GM20431 (cell line): ENCODE data around the gene CLMN.
"Not testable (repeated sequence)": the region's sequence is repeated elsewhere in the genome, so short reads cannot be mapped to it uniquely, and the experiment has no call there.

Experiments
- in situ Hi-C: fragments of 300-500 bp; cut with MseI, MboI; formaldehyde crosslinking; loops from one replicate; pipeline ENCODE4 v1.15.0; 2020; ENCODE audit warnings: low sequenced_read_pairs; ENCODE audit not compliant: unreplicated experiment

Gene CLMN

GRCh38 chr14:95150910-95151309 lies 168.8 kb downstream of the CLMN start:
- in situ Hi-C loops = no loop called here

GRCh38 chr14:95149441-95149840 lies 170.3 kb downstream of the CLMN start:
- in situ Hi-C loops = no loop called here

GRCh38 chr14:95147597-95147996 lies 172.1 kb downstream of the CLMN start:
- in situ Hi-C loops = no loop called here

DNA sequence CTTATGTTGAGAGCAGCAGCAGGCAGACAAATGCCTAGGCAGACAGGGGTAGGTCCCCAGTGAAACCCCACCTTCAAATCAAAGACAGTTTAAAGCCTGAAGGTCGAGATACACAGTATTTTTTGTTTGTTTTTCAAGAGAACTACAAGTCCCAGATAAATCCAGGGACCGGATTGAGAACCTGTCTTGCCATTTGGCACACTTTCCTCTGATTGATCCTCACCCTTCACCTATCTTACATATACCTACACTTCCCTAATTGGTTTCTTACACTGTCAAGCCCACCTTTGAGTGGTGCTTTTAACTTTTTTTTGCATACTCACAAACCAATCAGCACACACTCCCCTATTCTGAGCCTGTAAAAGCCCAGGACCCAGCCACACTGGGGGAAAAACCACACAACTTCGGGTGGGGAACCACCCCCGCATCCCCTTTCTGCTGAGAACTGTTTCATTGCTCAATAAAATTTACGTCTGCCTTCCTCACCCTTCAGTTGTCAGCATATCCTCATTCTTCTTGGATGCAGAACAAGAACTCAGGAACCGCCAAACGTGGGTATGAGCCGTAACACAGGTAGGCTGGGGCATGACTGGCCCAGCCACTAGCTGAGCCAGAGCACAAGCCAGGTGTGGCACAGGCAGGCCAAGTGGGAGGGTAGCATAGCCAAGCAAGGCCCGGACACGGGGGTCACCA lies 173.5 kb downstream of the CLMN start:
- in situ Hi-C loops = no loop called here

- in situ Hi-C loops = no loop called here
These were observed 174.9 kb downstream of the CLMN start for GRCh38 chr14:95144849-95145248.

DNA sequence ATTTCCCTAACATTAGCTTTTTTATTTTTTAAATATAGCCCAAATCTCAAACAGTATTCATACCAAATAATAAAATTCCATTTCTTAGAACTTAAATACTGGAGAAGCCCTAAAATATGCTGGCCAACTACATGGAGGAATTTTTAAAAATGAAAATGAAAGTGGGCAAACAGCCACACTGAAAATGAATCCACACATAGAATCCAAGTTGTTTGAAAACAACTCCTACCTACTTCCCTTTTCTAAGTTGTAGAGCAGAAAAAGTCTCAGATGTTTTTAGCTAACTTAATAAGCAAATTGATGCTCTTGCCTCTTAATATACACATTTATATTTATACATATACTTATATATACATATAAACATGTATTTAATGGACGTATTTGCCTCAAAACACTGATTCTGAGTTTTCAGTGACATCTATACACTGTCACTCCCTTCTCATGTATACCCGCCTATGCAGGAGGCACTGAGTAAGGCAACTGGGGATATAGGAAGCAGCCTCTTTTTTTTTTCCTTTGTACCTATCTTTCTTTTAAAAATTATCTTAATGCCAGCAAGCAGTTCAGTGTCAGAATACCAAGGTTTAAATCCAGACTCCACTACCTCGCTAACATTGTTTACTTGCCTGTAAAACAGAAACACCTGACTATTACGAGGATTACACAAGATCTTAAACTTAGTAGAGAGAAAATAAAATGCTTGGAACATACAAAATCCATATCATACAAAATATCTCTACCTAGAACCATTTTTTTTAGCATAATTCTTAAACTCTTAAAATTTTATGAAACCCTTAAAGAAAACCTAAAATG lies 175.7 kb downstream of the CLMN start:
- in situ Hi-C loops = no loop called here

GRCh38 chr14:95142208-95142607 lies 177.5 kb downstream of the CLMN start:
- in situ Hi-C loops = no loop called here

- in situ Hi-C loops = no loop called here
These were observed 178.0 kb downstream of the CLMN start for GRCh38 chr14:95141684-95142083.

DNA sequence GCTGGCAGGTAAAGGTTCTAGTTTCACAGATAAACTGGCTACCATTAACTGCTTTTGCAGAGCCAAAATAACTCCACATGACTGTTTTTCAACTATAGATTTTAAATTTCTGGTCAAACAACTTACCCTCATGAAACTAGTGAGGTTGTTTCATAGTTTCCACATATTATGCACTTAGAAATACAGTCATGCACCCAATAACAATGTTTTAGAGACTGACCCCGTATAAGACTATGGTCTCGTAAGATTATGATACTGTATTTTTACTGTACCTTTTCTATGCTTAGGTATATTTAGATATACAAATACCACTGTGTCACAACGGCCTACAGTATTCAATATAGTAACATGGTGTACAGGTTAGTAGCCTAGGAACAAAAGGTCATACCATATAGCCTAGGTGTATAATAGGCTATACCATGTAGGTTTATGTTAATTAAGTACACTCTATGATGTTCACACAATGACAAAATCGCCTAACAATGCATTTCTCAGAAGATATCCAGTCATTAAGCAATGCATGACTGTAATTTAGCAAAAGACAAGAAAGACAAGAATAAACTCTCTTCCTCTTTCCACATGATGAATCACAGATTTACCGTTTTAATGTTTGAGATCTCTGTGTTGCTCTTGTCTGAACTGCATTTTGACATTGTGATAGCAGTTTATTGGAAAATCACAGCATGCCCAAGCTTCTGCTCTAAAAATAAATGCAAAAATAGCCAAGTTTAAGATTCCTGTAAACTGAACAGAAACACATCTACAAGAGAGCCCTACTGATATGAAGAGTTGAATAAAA lies 179.4 kb downstream of the CLMN start:
- in situ Hi-C loops = no loop called here

- in situ Hi-C loops = no loop called here
These were observed 180.8 kb downstream of the CLMN start for GRCh38 chr14:95138876-95139275.

- in situ Hi-C loops = not testable (repeated sequence)
These were observed 181.3 kb downstream of the CLMN start for GRCh38 chr14:95138455-95138854.

DNA sequence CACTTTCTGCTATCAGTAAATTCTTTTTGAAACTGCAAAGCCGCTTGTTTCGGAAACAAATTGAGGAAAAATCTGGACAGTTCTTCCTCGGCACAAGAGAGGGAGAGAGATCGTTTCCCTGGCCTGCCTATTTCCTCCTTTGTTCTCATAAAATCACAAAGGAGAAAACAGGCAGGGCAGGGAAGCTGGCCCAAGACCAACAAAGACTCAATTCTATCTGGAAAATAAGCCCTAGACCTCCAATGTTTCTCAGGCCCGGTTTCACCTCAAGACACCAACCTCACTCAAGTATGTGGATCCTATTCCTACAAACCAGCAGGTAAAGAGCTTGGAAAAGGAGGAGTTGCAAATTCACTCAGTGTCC lies 181.9 kb downstream of the CLMN start:
- in situ Hi-C loops = no loop called here

DNA sequence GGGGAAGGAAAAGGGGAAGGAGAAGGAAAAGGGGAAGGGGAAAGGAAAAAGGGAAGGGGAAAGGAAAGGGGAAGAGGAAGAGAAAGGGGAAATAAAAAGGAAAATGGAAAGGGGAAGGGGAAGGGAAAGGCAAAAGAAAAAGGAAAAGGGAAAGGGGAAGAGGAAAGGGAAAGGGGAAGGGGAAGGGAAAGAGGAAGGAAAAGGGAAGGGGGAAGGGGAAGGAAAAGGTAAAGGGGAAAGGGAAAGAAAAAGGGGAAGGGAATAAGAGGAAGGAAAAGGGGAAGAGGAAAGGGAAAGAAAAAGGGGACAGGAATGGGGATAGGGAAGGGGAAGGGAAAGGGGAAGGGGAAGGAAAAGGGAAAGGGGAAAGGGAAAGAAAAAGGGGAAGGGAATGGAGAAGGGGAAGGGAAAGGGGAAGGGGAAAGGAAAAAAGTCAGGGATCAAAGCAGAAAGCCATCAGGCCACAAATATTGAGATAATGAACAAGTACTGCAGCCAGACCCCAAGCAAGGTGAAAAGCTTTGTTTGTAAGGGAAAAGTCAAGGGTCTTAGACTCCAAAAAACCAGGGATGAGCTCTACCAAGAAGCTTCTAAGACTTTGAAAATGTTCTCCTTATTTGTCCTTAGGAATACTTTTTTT lies 182.4 kb downstream of the CLMN start:
- in situ Hi-C loops = no loop called here

GRCh38 chr14:95136631-95137030 lies 183.1 kb downstream of the CLMN start:
- in situ Hi-C loops = no loop called here

DNA sequence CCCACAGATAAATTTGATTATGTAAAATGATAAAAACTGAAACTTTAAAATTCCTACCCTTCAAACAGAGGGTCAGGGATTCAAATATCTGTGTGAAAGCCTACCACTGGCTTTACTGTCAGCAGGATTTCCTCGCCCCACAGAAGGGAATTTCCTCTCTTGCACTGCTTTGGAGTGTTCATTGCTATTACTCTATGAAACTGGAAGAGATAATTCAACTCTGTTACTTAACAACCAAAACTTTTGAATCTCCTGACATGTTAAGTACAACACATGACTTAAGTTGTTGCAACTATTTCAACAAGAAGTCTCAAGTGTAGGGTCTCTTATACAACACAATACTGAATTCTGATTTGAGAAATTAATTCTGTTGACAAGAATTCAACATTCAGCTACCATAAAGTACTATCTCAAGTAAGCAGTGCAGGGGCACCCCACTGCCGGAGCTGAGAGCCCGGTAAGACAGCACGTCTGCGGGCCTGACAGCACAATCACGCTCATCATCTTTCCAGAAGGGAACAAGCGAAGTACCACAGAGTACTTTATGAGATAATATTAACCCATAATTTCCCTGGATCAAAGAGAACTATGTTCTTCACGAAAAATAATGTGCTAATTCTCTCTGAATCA lies 185.3 kb downstream of the CLMN start:
- in situ Hi-C loops = no loop called here

- in situ Hi-C loops = no loop called here
These were observed 186.4 kb downstream of the CLMN start for GRCh38 chr14:95133282-95133681.

DNA sequence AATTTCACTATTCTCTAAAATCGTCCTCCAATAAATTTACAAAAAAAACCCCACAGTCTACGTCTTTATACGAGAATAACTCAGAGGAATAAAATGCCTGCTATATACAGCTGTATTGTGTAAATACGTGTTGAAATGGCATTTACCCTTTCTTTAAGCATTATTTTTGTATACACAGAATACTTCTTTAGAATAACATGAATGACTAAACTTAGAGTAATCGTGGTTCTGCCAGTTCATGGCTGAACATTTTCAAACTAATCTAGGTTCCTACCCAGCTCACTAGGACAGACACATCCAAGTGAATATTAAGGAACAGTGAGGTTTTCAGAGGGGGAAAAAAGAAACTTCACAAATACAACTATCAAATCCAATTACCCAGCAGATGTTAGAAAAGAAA lies 186.9 kb downstream of the CLMN start:
- in situ Hi-C loops = no loop called here
